ENCODE measurements around the gene TRAPPC4.
"Not testable (repeated sequence)": the region's sequence is repeated elsewhere in the genome, so short reads cannot be mapped to it uniquely, and the experiment has no call there.

DNA sequence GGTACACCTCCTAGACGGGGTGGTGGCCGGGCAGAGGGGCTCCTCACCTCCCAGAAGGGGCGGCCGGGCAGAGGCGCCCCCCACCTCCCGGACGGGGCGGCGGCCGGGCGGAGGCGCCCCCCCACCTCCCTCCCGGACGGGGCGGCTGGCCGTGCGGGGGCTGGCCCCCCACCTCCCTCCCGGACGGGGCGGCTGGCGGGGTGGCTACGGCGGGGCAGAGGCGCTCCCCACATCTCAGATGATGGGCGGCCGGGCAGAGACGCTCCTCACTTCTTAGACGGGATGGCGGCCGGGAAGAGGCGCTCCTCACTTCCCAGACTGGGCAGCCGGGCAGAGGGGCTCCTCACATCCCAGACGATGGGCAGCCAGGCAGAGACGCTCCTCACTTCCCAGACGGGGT is 40.6 kb downstream of the TRAPPC4 start:
- TF ChIP-seq EZH2 (IDR thresholded peaks at IDR 0.05; ENCODE audit: low read length): not testable (repeated sequence)
- TF ChIP-seq, protein P1, sequence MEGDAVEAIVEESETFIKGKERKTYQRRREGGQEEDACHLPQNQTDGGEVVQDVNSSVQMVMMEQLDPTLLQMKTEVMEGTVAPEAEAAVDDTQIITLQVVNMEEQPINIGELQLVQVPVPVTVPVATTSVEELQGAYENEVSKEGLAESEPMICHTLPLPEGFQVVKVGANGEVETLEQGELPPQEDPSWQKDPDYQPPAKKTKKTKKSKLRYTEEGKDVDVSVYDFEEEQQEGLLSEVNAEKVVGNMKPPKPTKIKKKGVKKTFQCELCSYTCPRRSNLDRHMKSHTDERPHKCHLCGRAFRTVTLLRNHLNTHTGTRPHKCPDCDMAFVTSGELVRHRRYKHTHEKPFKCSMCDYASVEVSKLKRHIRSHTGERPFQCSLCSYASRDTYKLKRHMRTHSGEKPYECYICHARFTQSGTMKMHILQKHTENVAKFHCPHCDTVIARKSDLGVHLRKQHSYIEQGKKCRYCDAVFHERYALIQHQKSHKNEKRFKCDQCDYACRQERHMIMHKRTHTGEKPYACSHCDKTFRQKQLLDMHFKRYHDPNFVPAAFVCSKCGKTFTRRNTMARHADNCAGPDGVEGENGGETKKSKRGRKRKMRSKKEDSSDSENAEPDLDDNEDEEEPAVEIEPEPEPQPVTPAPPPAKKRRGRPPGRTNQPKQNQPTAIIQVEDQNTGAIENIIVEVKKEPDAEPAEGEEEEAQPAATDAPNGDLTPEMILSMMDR (optimal IDR thresholded peaks at IDR 0.05 in 1 of 3, IDR thresholded peaks at IDR 0.05 in 1 of 3, conservative IDR thresholded peaks at IDR 0.05 in 1 of 3; ENCODE audit: extremely low read depth in 1 of 3, insufficient read depth in 2 of 3, low read length in 3 of 3): not testable (repeated sequence)
